B cell (primary cell): ENCODE results near the gene CRB3. TPM values are rescaled to one million over a fixed set of nuclear protein-coding genes. Genes with fewer than 3 reads are reported as not detected.
A peak's percentile ranks its signal among the peaks of the same experiment; 100 is the strongest.
"Not testable (repeated sequence)": the region's sequence is repeated elsewhere in the genome, so short reads cannot be mapped to it uniquely, and the experiment has no call there.

Source experiments
- ATAC-seq: fragments of 200-7000 bp; cut with Tn5 transposase; one replicate; pipeline ENCODE4 v1.10.0; 2021; ENCODE audit warnings: low read depth, mild to moderate bottlenecking, moderate number of reproducible peaks, moderate library complexity
- CTCF ChIA-PET: fragments of 350-600 bp; sonication (Branson Sonifier 250); formaldehyde crosslinking; loops from one replicate; lab custom pipeline; 2021; ENCODE audit warnings: antibody characterized with exemption, inconsistent platforms; lab: Charles Lee
- POLR2A ChIA-PET: fragments of 350-600 bp; sonication (Branson Sonifier 250); formaldehyde crosslinking; loops from one replicate; lab custom pipeline; 2021; ENCODE audit warnings: antibody characterized with exemption; lab: Charles Lee
- DNase-seq: peaks from one replicate; pipeline ENCODE4 v3.0.0; 2013
- H2AFZ ChIP-seq: 2 replicates; pipeline ENCODE4 v1.6.1; 2012; ENCODE audit warnings: mild to moderate bottlenecking, low read depth, low read length; ENCODE audit not compliant: insufficient read depth, poor library complexity, severe bottlenecking
- H3K27ac ChIP-seq, 2 donors: 1 replicate in 1 of 2; 2 replicates in 1 of 2; pipeline ENCODE4 v1.5.1; 2012 to 2013; ENCODE audit warnings: low read length in 2 of 2, mild to moderate bottlenecking in 2 of 2, moderate library complexity in 1 of 2
- H3K27me3 ChIP-seq, 4 experiments: fragments of 200-600 bp in 1 of 4; sonication (generic) in 1 of 4; replicated peaks in 1 of 4; 1 replicate in 2 of 4; 2 replicates in 2 of 4; pipeline versions ENCODE4 v1.6.1 to v1.7.0; 2013 to 2016; ENCODE audit warnings: low read length in 3 of 4, mild to moderate bottlenecking in 2 of 4, mixed read lengths in 1 of 4, moderate library complexity in 1 of 4; ENCODE audit not compliant: insufficient read depth in 4 of 4, control insufficient read depth in 3 of 4; ENCODE audit errors: control extremely low read depth in 1 of 4
- H3K36me3 ChIP-seq, 2 experiments: replicated peaks in 1 of 2; 1 replicate in 1 of 2; 2 replicates in 1 of 2; pipeline versions ENCODE4 v1.6.1 to v1.7.1; 2013; ENCODE audit warnings: low read length in 1 of 2; ENCODE audit not compliant: insufficient read depth in 2 of 2, control insufficient read depth in 1 of 2; ENCODE audit errors: control extremely low read depth in 1 of 2, extremely low read depth in 1 of 2
- H3K4me1 ChIP-seq, 2 donors: fragments of 200-600 bp in 1 of 2; sonication (generic) in 1 of 2; 1 replicate in 1 of 2; 2 replicates in 1 of 2; pipeline versions ENCODE4 v1.5.1 to v1.6.1; 2013 to 2017; ENCODE audit warnings: low read length in 2 of 2; ENCODE audit not compliant: control insufficient read depth in 2 of 2, insufficient read depth in 2 of 2
- H3K4me2 ChIP-seq: replicated peaks from 2 replicates; pipeline ENCODE3; 2012; ENCODE audit warnings: mild to moderate bottlenecking, low read depth, low read length; ENCODE audit not compliant: poor library complexity, severe bottlenecking
- H3K4me3 ChIP-seq, 5 experiments: fragments of 200-600 bp in 1 of 5; sonication (generic) in 1 of 5; 1 replicate in 3 of 5; 2 replicates in 2 of 5; pipeline versions ENCODE4 v1.5.1 to v1.7.0; 2011 to 2016; ENCODE audit warnings: low read length in 4 of 5, mild to moderate bottlenecking in 4 of 5, low read depth in 2 of 5, control low read depth in 1 of 5, moderate library complexity in 1 of 5; ENCODE audit not compliant: insufficient read depth in 1 of 5; ENCODE audit errors: control extremely low read depth in 1 of 5, extremely low read depth in 1 of 5
- H3K79me2 ChIP-seq: fragments of 200-600 bp; sonication (generic); one replicate; pipeline ENCODE4 v1.6.0; 2016; ENCODE audit warnings: low read length; ENCODE audit not compliant: control insufficient read depth, insufficient read depth
- H3K9ac ChIP-seq: fragments of 200-600 bp; sonication (generic); 2 replicates; pipeline ENCODE4 v1.6.1; 2017; ENCODE audit warnings: mild to moderate bottlenecking, low read length, moderate library complexity
- H3K9me3 ChIP-seq, 3 donors: one replicate each; pipeline versions ENCODE4 v1.6.1 to v1.7.1; 2013; ENCODE audit warnings: low read length in 2 of 3; ENCODE audit not compliant: control insufficient read depth in 2 of 3, insufficient read depth in 1 of 3; ENCODE audit errors: control extremely low read depth in 1 of 3
- H4K20me1 ChIP-seq: 2 replicates; pipeline ENCODE4 v1.6.0; 2012; ENCODE audit warnings: mild to moderate bottlenecking, low read length; ENCODE audit not compliant: insufficient read depth, control insufficient read depth, poor library complexity, severe bottlenecking
- H3K27ac Mint-ChIP-seq: one replicate; pipeline ENCODE4 v1.8.0; 2021; ENCODE audit warnings: mixed read lengths
- H3K27me3 Mint-ChIP-seq: one replicate; pipeline ENCODE4 v1.8.0; 2021; ENCODE audit warnings: mixed read lengths
- H3K4me1 Mint-ChIP-seq: one replicate; pipeline ENCODE4 v1.8.0; 2021; ENCODE audit warnings: mixed read lengths
- H3K4me3 Mint-ChIP-seq: one replicate; pipeline ENCODE4 v1.8.0; 2021; ENCODE audit warnings: mixed read lengths
- H3K9me3 Mint-ChIP-seq: one replicate; pipeline ENCODE4 v1.8.0; 2022; ENCODE audit warnings: mixed read lengths; ENCODE audit not compliant: insufficient read depth
- EZH2 ChIP-seq: IDR thresholded peaks from 2 replicates; pipeline ENCODE4 v1.6.1; 2012; ENCODE audit warnings: borderline replicate concordance, low read depth, mild to moderate bottlenecking, moderate library complexity, low read length; ENCODE audit not compliant: insufficient read depth, poor library complexity, severe bottlenecking
- WGBS: methylation state at CpG from one replicate; pipeline ENCODE4 v1.1.5; 2013; ENCODE audit warnings: missing lambda C conversion rate; ENCODE audit not compliant: insufficient coverage; 5-methylcytosine and 5-hydroxymethylcytosine counted together
- intact Hi-C: fragments of 100-400 bp; cut with micrococcal nuclease; formaldehyde crosslinking; loops from one replicate; pipeline ENCODE4 v1.10.0; 2022
- polyA plus RNA-seq: library from polyadenylated mRNA; depleted of rRNA; stranded (reverse); fragments of >200 nt; gene quantifications from 2 replicates; pipeline ENCODE4 v1.2.3, GENCODE V29; 2012
- total RNA-seq, 2 donors: library from RNA; stranded (reverse); fragments of 120-200 nt in 1 of 2; gene quantifications; 1 replicate in 1 of 2; 2 replicates in 1 of 2; pipeline versions ENCODE4 v1.2.3 to v1.2.4, GENCODE V29; 2013 to 2022
- TF ChIP-seq, protein P1 (sequence below): fragments of 200-600 bp; IDR thresholded peaks from one replicate; pipeline ENCODE4 v1.8.0; 2022; ENCODE audit warnings: antibody characterized with exemption, mild to moderate bottlenecking

The CRB3 gene
- total and polyA plus RNA-seq, 2 donors (not counting 1 experiment from before 2014, with no cell fraction given) = 2.1 to 3.6 TPM

DNA sequence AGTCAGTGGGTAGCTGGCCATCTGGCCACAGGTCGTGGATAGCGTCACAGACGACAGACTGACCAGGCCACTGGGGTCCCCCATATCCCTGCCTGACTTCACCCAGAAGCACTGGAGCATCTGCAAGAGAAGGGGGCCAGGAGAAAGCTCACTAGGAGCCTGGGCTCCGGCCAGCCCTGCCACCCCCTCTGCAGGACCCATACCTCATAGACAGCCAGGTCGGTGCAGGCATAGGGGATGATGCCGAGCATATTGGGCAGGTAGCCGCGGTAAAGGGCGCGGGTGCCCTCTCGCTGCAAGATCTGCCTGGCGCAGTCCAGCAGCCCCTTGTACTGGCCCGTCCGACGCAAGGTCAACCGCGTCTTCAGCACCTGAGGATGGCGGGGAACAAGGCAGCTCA, 36.9 kb upstream of the CRB3 start:
- DNase-seq = peak; percentile 21
- 94% methylated on average over 17 of the region's 18 CpGs for WGBS

DNA sequence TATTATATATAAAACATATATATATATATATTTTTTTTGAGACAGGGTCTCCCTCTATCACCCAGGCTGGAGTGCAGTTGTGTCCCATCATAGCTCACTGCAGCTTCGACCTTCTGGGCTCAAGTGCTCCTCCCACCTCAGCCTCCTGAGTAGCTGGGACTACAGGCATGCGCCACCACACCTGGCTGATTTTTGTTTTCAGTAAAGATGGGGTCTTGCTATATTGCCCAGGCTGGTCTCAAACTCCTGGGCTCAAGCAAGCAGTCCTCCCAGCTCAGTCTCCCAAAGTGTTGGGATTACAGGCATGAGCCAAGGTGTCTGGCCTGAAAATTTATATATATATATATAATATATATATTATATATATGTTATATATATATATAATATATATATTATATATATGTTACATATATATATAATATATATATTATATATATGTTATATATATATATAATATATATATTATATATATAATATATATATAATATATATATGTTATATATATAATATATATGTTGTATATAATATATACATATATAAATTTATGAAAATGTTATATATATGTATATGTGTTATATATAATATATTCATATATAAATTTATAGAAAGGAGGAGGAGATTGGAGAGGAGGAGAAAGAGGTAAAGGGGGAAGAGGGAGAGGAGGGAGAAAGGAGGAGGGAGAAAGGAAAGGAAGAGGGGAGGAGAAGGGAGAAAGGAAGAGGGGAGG, 35.2 kb upstream of the CRB3 start:
- Histone ChIP-seq H3K4me1 (peaks cover 7 to 19% of the 10 kb centered on the region in 2 donors), H2AFZ (peak overlapping the region; percentile 74), H3K9me3 (peaks cover 0 to 19% (median 0%) of the 10 kb centered on the region in 3 donors)
- H3K4me3 ChIP-seq, H3K4me1 Mint-ChIP-seq, intact Hi-C loops, ATAC-seq, H3K27ac ChIP-seq, POLR2A ChIA-PET, H3K27me3 ChIP-seq, H3K27ac Mint-ChIP-seq, H3K9me3 Mint-ChIP-seq, H3K4me2 ChIP-seq, H3K79me2 ChIP-seq, H3K27me3 Mint-ChIP-seq, H3K9ac ChIP-seq, CTCF ChIA-PET, H4K20me1 ChIP-seq, H3K36me3 ChIP-seq, H3K4me3 Mint-ChIP-seq, DNase-seq: not testable (repeated sequence)
- WGBS = 80% methylated on average over 2 of the region's 2 CpGs

More for the DNA sequence above, 36.9 kb upstream of the CRB3 start:
- no peak overlapping the region for H3K4me3 ChIP-seq
- peaks cover 20% of the 10 kb centered on the region for H3K79me2 ChIP-seq
- ChIA-PET CTCF (no interaction called here), POLR2A (interaction anchor here (2.9 kb wide), 1 partner anchor 34 kb away, joined by 15 read pairs; the partner anchor contains the start of gene GTF2F1)
- Mint-ChIP-seq H3K27ac (peak overlapping the region; percentile 15), H3K27me3 (no peaks in the 10 kb centered on the region), H3K4me3 (no peak overlapping the region), H3K9me3 (no peaks in the 10 kb centered on the region), H3K4me1 (peaks cover 27% of the 10 kb centered on the region)
- H3K36me3 ChIP-seq = peaks cover 0 to 5% of the 10 kb centered on the region in 2 experiments
- no peak overlapping the region for H3K9ac ChIP-seq
- H3K4me1 ChIP-seq = peaks cover 24 to 35% of the 10 kb centered on the region in 2 donors
- no peak overlapping the region for H3K4me2 ChIP-seq
- peaks cover 0 to 19% (median 0%) of the 10 kb centered on the region in 3 donors for H3K9me3 ChIP-seq
- no peaks in the 10 kb centered on the region for H3K27me3 ChIP-seq
- intact Hi-C loops = no loop called here
- H2AFZ ChIP-seq = no peak overlapping the region
- ATAC-seq = no peak
- H3K27ac ChIP-seq = no peak overlapping the region
- TF ChIP-seq, protein P1, sequence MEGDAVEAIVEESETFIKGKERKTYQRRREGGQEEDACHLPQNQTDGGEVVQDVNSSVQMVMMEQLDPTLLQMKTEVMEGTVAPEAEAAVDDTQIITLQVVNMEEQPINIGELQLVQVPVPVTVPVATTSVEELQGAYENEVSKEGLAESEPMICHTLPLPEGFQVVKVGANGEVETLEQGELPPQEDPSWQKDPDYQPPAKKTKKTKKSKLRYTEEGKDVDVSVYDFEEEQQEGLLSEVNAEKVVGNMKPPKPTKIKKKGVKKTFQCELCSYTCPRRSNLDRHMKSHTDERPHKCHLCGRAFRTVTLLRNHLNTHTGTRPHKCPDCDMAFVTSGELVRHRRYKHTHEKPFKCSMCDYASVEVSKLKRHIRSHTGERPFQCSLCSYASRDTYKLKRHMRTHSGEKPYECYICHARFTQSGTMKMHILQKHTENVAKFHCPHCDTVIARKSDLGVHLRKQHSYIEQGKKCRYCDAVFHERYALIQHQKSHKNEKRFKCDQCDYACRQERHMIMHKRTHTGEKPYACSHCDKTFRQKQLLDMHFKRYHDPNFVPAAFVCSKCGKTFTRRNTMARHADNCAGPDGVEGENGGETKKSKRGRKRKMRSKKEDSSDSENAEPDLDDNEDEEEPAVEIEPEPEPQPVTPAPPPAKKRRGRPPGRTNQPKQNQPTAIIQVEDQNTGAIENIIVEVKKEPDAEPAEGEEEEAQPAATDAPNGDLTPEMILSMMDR = no peak
- TF ChIP-seq EZH2 = no peak
- peaks cover 20% of the 10 kb centered on the region for H4K20me1 ChIP-seq
